ENCODE measurements around the gene KRT33B.

Gene KRT33B

DNA sequence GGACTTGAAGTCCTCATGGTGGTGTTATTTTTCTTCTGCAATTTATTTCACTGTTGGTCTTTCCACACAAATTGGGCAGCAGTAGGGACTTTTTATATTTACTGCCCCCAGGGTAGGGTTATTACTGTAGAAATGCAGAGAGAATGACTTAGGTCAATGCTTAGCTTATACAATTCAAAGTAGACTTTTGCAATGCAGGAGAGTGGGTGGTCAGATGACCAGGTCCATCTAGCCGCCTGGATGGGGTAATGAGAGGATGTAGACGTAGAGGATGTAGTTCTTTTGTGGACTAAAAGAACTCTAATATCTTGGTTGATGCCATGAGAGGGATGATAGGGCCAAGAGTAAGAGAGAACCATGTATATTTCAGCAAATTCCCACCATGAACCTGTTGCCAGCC lies 51.4 kb downstream of the KRT33B start:
- no peaks in the 10 kb centered on the region for H3K27me3 ChIP-seq (ENCODE audit: insufficient read depth, poor library complexity, severe bottlenecking)
- H3K27ac ChIP-seq (replicated peaks), result no peak overlapping the region
- TF ChIP-seq SPI1 (IDR thresholded peaks at IDR 0.05; ENCODE audit: borderline replicate concordance, low read depth) (no peak), GABPA (IDR thresholded peaks at IDR 0.05; ENCODE audit: low read depth) (no peak), POLR2AphosphoS5 (IDR thresholded peaks at IDR 0.05; ENCODE audit: low read depth) (no peak)
- TF ChIP-seq, protein P1, sequence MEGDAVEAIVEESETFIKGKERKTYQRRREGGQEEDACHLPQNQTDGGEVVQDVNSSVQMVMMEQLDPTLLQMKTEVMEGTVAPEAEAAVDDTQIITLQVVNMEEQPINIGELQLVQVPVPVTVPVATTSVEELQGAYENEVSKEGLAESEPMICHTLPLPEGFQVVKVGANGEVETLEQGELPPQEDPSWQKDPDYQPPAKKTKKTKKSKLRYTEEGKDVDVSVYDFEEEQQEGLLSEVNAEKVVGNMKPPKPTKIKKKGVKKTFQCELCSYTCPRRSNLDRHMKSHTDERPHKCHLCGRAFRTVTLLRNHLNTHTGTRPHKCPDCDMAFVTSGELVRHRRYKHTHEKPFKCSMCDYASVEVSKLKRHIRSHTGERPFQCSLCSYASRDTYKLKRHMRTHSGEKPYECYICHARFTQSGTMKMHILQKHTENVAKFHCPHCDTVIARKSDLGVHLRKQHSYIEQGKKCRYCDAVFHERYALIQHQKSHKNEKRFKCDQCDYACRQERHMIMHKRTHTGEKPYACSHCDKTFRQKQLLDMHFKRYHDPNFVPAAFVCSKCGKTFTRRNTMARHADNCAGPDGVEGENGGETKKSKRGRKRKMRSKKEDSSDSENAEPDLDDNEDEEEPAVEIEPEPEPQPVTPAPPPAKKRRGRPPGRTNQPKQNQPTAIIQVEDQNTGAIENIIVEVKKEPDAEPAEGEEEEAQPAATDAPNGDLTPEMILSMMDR (IDR thresholded peaks at IDR 0.05; ENCODE audit: insufficient read depth, low read length), result no peak
- TF ChIP-seq, protein P2, sequence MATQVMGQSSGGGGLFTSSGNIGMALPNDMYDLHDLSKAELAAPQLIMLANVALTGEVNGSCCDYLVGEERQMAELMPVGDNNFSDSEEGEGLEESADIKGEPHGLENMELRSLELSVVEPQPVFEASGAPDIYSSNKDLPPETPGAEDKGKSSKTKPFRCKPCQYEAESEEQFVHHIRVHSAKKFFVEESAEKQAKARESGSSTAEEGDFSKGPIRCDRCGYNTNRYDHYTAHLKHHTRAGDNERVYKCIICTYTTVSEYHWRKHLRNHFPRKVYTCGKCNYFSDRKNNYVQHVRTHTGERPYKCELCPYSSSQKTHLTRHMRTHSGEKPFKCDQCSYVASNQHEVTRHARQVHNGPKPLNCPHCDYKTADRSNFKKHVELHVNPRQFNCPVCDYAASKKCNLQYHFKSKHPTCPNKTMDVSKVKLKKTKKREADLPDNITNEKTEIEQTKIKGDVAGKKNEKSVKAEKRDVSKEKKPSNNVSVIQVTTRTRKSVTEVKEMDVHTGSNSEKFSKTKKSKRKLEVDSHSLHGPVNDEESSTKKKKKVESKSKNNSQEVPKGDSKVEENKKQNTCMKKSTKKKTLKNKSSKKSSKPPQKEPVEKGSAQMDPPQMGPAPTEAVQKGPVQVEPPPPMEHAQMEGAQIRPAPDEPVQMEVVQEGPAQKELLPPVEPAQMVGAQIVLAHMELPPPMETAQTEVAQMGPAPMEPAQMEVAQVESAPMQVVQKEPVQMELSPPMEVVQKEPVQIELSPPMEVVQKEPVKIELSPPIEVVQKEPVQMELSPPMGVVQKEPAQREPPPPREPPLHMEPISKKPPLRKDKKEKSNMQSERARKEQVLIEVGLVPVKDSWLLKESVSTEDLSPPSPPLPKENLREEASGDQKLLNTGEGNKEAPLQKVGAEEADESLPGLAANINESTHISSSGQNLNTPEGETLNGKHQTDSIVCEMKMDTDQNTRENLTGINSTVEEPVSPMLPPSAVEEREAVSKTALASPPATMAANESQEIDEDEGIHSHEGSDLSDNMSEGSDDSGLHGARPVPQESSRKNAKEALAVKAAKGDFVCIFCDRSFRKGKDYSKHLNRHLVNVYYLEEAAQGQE (IDR thresholded peaks at IDR 0.05; ENCODE audit: insufficient replicate concordance, low read depth), result no peak
- no peak for DNase-seq (ENCODE audit: low read depth in 1 of 2, low spot score in 1 of 2)
- no peak overlapping the region for H3K4me3 ChIP-seq (replicated peaks; ENCODE audit: insufficient read depth, low read length)

DNA sequence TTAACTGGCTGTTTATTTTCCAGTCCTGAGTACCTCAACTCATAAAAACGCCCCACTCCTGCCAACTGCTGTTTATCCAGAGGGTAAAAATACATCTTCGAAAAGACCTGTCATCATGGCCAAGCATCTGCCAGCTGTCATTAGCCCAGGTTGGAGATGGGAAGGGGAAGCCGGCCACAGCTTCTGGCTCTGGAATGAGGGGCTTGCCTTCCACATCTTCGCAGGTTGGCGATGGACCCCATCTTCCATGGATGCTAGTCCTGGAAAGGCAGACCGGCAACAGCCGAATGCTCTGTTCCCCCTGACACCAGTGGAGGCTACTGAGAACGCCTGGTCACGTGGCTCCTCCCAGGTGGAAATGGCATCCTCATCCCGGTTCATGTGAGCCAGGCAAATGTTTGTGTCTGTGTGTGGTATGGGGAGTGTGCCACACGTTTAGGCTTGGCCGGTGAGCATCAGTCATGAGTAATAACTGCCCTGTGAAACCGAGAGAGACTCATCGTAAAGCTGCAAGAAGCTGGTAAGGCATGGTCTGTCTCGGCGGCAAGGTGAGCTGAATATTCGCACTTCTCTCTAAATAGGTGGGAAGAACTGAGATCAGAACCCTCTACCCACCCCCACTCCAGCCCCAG lies 53.7 kb downstream of the KRT33B start:
- TF ChIP-seq GABPA (IDR thresholded peaks at IDR 0.05; ENCODE audit: low read depth) (no peak), SPI1 (IDR thresholded peaks at IDR 0.05; ENCODE audit: borderline replicate concordance, low read depth) (no peak), POLR2AphosphoS5 (IDR thresholded peaks at IDR 0.05; ENCODE audit: low read depth) (no peak)
- TF ChIP-seq, protein P1 (IDR thresholded peaks at IDR 0.05; ENCODE audit: insufficient read depth, low read length), result no peak
- TF ChIP-seq, protein P2 (IDR thresholded peaks at IDR 0.05; ENCODE audit: insufficient replicate concordance, low read depth), result no peak
- DNase-seq (ENCODE audit: low read depth in 1 of 2, low spot score in 1 of 2), result no peak
- H3K27ac ChIP-seq (replicated peaks), result no peak overlapping the region
- H3K4me3 ChIP-seq (replicated peaks; ENCODE audit: insufficient read depth, low read length), result no peak overlapping the region
- no peaks in the 10 kb centered on the region for H3K27me3 ChIP-seq (ENCODE audit: insufficient read depth, poor library complexity, severe bottlenecking)

DNA sequence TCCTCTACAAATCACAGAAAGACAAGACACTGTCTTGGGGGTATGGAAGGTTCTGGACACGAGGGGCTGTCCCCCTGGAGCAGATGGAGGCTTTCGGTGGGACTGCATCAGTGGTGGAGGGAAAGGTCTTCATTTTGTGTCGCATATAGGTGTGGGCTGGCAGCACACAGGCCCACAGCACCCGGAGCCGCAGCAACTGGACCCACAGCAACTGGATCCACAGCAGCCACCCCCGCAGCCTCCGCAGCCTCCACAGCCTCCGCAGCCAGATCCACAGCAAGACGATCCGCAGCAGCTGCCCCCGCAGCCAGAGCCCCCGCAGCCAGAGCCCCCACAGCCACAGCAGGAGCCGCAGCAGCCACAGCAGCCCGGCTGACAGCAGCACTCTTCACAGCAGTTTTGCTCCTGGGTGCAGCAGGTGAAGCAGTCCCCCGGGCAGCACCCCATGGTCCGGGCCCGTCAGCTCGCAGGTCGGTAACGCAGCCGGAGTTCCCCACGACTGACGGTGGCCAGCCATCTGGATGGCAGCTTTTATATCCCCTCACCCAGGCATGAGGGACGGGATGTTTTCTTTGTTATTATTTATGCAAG lies 54.3 kb downstream of the KRT33B start, which contains the start of gene KRTAP17-1:
Gene KRTAP17-1, minus strand, starts transcription at position 507 of the 591 bp plus-strand sequence. Its CDS starts 60 bp downstream, at position 447.
- no peaks in the 10 kb centered on the region for H3K27me3 ChIP-seq (ENCODE audit: insufficient read depth, poor library complexity, severe bottlenecking)
- no peak within 1 kb of the TSS for H3K27ac ChIP-seq (replicated peaks)
- TF ChIP-seq, protein P1 (IDR thresholded peaks at IDR 0.05; ENCODE audit: insufficient read depth, low read length), result no peak
- no peak for TF ChIP-seq POLR2AphosphoS5 (IDR thresholded peaks at IDR 0.05; ENCODE audit: low read depth)
- TF ChIP-seq, protein P2 (IDR thresholded peaks at IDR 0.05; ENCODE audit: insufficient replicate concordance, low read depth), result no peak
- no peak for TF ChIP-seq SPI1 (IDR thresholded peaks at IDR 0.05; ENCODE audit: borderline replicate concordance, low read depth)
- TF ChIP-seq GABPA (IDR thresholded peaks at IDR 0.05; ENCODE audit: low read depth), result no peak
- no peak for DNase-seq (ENCODE audit: low read depth in 1 of 2, low spot score in 1 of 2)
- no peak within 1 kb of the TSS for H3K4me3 ChIP-seq (replicated peaks; ENCODE audit: insufficient read depth, low read length)
